Peyer's patch (tissue), 4 donors: ENCODE results near the gene VPS26A. TPM values are rescaled to one million over a fixed set of nuclear protein-coding genes. Genes with fewer than 3 reads are reported as not detected.
A peak's percentile ranks its signal among the peaks of the same experiment; 100 is the strongest.
"Not testable (repeated sequence)": the region's sequence is repeated elsewhere in the genome, so short reads cannot be mapped to it uniquely, and the experiment has no call there.

Experiments
- DNase-seq, 3 donors: peaks; one replicate each; pipeline ENCODE4 v3.0.0-alpha.2; 2017 to 2019
- H3K27ac ChIP-seq, 4 donors: fragments of 200-600 bp; sonication (generic); one replicate each; pipeline ENCODE4 v1.5.1; 2016 to 2019
- H3K27me3 ChIP-seq, 2 donors: fragments of 200-600 bp; sonication (generic); one replicate each; pipeline ENCODE4 v1.5.1; 2019
- H3K36me3 ChIP-seq, 3 donors: fragments of 200-600 bp; sonication (generic); one replicate each; pipeline ENCODE4 v1.5.1; 2016 to 2019
- H3K4me1 ChIP-seq, 4 donors: fragments of 200-600 bp; sonication (generic); one replicate each; pipeline ENCODE4 v1.5.1; 2016 to 2019
- H3K4me3 ChIP-seq, 4 donors: fragments of 200-600 bp; sonication (generic); 1 replicate in 3 of 4; 2 replicates in 1 of 4; pipeline ENCODE4 v1.5.1; 2016 to 2019; ENCODE audit warnings: mild to moderate bottlenecking in 1 of 4
- H3K9me3 ChIP-seq, 4 donors: fragments of 200-600 bp; sonication (generic); one replicate each; pipeline ENCODE4 v1.5.1; 2016 to 2019; ENCODE audit warnings: mild to moderate bottlenecking in 1 of 4
- CTCF ChIP-seq, 6 experiments: fragments of 450-650 bp in 4 of 6; fragments of 200-600 bp in 2 of 6; sonication (generic) in 1 of 6; IDR thresholded peaks; one replicate each; pipeline ENCODE4 v1.5.1; 2017 to 2019; ENCODE audit warnings: antibody characterized with exemption in 6 of 6, mild to moderate bottlenecking in 3 of 6, moderate library complexity in 1 of 6
- POLR2A ChIP-seq, 2 donors: fragments of 450-650 bp; IDR thresholded peaks; one replicate each; pipeline ENCODE4 v1.5.1; 2017; ENCODE audit warnings: antibody characterized with exemption in 2 of 2, mild to moderate bottlenecking in 2 of 2, moderate library complexity in 2 of 2
- total RNA-seq, 4 donors: library from RNA; depleted of rRNA; stranded (reverse); fragments of >200 nt; gene quantifications; one replicate each; pipeline ENCODE4 v1.1.0, GENCODE V29; 2016

Gene VPS26A
- total RNA-seq, 4 donors from 2014 or later, result 18.1 to 71.0 (median 24.8) TPM

GRCh38 chr10:69168493-69168892 lies 44.5 kb downstream of the VPS26A start:
- Histone ChIP-seq H3K9me3 (no peaks in the 10 kb centered on the region), H3K4me1 (no peaks in the 10 kb centered on the region), H3K27me3 (no peaks in the 10 kb centered on the region), H3K27ac (no peak overlapping the region), H3K36me3 (peaks cover 0 to 84% (median 0%) of the 10 kb centered on the region in 3 donors), H3K4me3 (no peak overlapping the region)
- DNase-seq, result no peak
- no peak for TF ChIP-seq POLR2A (IDR thresholded peaks at IDR 0.05)
- TF ChIP-seq CTCF (IDR thresholded peaks at IDR 0.05), result no peak

- H3K4me3 ChIP-seq, result no peak overlapping the region
- TF ChIP-seq CTCF (IDR thresholded peaks at IDR 0.05), result no peak
- no peak for TF ChIP-seq POLR2A (IDR thresholded peaks at IDR 0.05)
- no peaks in the 10 kb centered on the region for H3K27me3 ChIP-seq
- H3K27ac ChIP-seq, result no peak overlapping the region
- H3K9me3 ChIP-seq, result no peaks in the 10 kb centered on the region
- DNase-seq, result no peak
- peaks cover 0 to 47% (median 0%) of the 10 kb centered on the region in 3 donors for H3K36me3 ChIP-seq
- H3K4me1 ChIP-seq, result no peaks in the 10 kb centered on the region
Measured at GRCh38 chr10:69172241-69172982, 48.4 kb downstream of the VPS26A start.

- not testable (repeated sequence) for H3K27me3 ChIP-seq, H3K4me3 ChIP-seq, H3K27ac ChIP-seq, H3K4me1 ChIP-seq, H3K9me3 ChIP-seq, DNase-seq
- H3K36me3 ChIP-seq, result peaks cover 0 to 22% (median 0%) of the 10 kb centered on the region in 3 donors
Measured at GRCh38 chr10:69175326-69175725, 51.3 kb downstream of the VPS26A start.

GRCh38 chr10:69176823-69177222 lies 52.8 kb downstream of the VPS26A start:
- DNase-seq, result no peak
- Histone ChIP-seq H3K4me3 (no peak overlapping the region), H3K36me3 (peaks cover 0 to 7% (median 0%) of the 10 kb centered on the region in 3 donors), H3K9me3 (no peaks in the 10 kb centered on the region), H3K27me3 (no peaks in the 10 kb centered on the region), H3K4me1 (peaks cover 0 to 16% (median 6%) of the 10 kb centered on the region in 4 donors), H3K27ac (no peak overlapping the region)
- no peak for TF ChIP-seq CTCF (IDR thresholded peaks at IDR 0.05)

- peak overlapping the region; percentile 86 to 92 (median 90) for H3K27ac ChIP-seq
- H3K36me3 ChIP-seq, result peaks cover 0 to 15% (median 0%) of the 10 kb centered on the region in 3 donors
- no peaks in the 10 kb centered on the region for H3K9me3 ChIP-seq
- DNase-seq, result no peak
- peaks cover 0 to 22% (median 6%) of the 10 kb centered on the region in 4 donors for H3K4me1 ChIP-seq
- no peaks in the 10 kb centered on the region for H3K27me3 ChIP-seq
- TF ChIP-seq POLR2A (IDR thresholded peaks at IDR 0.05) (no peak), CTCF (IDR thresholded peaks at IDR 0.05) (no peak)
- peak overlapping the region; percentile 84 to 99 (median 90) for H3K4me3 ChIP-seq
Measured at GRCh38 chr10:69179089-69179742, 55.2 kb downstream of the VPS26A start.
